ENCODE measurements around the gene HCRTR1. TPM values are rescaled to one million over a fixed set of nuclear protein-coding genes. Genes with fewer than 3 reads are reported as not detected.

The HCRTR1 gene
- total and polyA plus RNA-seq, 10 of the 15 experiments (the other 5 are each of a cell fraction or from before 2014, with no cell fraction given), result not detected

GRCh38 chr1:31644560-31645273 lies 27.2 kb downstream of the HCRTR1 start, which contains the start of gene PEF1 (continued):
- TF ChIP-seq NFIC (IDR thresholded peaks at IDR 0.05; ENCODE audit: low read depth, low read length), result no peak
- TF ChIP-seq POU2F2 (IDR thresholded peaks at IDR 0.05; ENCODE audit: borderline replicate concordance, low read depth, low read length), result 0 out of 3 replicates have a peak, but pooled peaks have one; percentile 11
- no peak for TF ChIP-seq USF1 (IDR thresholded peaks at IDR 0.05; ENCODE audit: borderline replicate concordance, extremely low read length, insufficient read depth, low read depth, low read length)
- no peak for TF ChIP-seq CUX1 (IDR thresholded peaks at IDR 0.05; ENCODE audit: insufficient replicate concordance, low read depth, low read length)
- peak; percentile 74 for TF ChIP-seq MXI1 (IDR thresholded peaks at IDR 0.05; ENCODE audit: low read depth, low read length)
- TF ChIP-seq RB1 (IDR thresholded peaks at IDR 0.05; ENCODE audit: borderline replicate concordance), result peak; percentile 59; the same call in 1 of the 2 replicates
- TF ChIP-seq SREBF1 (IDR thresholded peaks at IDR 0.05; ENCODE audit: low read length), result peak; percentile 49; the same call in 1 of the 2 replicates
- TF ChIP-seq TAF1 (IDR thresholded peaks at IDR 0.05; ENCODE audit: borderline replicate concordance, low read depth, low read length), result peak; percentile 41; the same call in 1 of the 2 replicates
- 0 out of 2 replicates have a peak, but pooled peaks have one; percentile 8 for TF ChIP-seq TBL1XR1 (IDR thresholded peaks at IDR 0.05; ENCODE audit: low read depth, low read length)
- peak; percentile 90 for TF ChIP-seq NR2C1 (IDR thresholded peaks at IDR 0.05)
- no peak for TF ChIP-seq TCF7 (IDR thresholded peaks at IDR 0.05; ENCODE audit: borderline replicate concordance)
- TF ChIP-seq E2F8 (IDR thresholded peaks at IDR 0.05; ENCODE audit: low read depth, partially characterized antibody), result peak; percentile 94
- TF ChIP-seq CHD1 (IDR thresholded peaks at IDR 0.05; ENCODE audit: low read depth, low read length), result 0 out of 2 replicates have a peak, but pooled peaks have one; percentile 12
- peak; percentile 66 for TF ChIP-seq SIX5 (IDR thresholded peaks at IDR 0.05; ENCODE audit: low read depth, low read length, severe bottlenecking)
- peak in 1 of 2 experiments; percentile 82; a peak in 2 of 4 replicates for TF ChIP-seq SRF (IDR thresholded peaks at IDR 0.05; ENCODE audit: low read depth in 2 of 2, low read length in 2 of 2)
